ENCODE measurements around the gene APOOL. TPM values are rescaled to one million over a fixed set of nuclear protein-coding genes. Genes with fewer than 3 reads are reported as not detected.

The APOOL gene
- total and polyA plus RNA-seq, 10 of the 15 experiments (the other 5 are each of a cell fraction or from before 2014, with no cell fraction given): 4.4 to 14.7 (median 7.7) TPM

DNA sequence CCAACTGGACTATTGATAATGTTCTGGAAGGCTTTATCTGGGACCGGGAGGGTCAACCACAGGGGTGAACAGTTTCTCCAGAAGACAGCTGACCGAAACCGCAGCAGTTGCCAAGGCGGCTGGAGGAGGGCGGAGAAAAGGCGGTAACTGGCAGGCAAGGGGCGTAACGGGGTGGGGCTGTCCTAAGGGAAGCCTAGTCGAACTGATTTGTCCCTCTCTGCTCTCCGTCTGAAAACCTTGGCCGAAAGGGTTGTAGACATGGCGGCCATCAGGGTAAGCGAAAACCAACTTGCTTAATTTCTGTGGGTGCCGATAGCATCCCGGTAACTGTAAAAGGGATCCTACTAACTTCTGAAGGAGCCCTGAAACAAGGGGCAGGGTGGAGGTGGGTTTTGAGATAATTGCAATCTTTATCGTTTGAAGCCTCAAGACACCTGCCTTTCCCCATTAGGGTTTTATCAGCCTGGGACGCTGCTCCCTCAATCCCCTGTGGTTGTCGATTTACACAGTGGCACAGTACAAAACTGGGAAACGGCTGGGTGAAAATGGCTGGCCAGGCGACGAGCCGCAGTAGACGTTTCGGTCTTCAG is at the start of gene APOOL (continued):
- TF ChIP-seq, protein P1, sequence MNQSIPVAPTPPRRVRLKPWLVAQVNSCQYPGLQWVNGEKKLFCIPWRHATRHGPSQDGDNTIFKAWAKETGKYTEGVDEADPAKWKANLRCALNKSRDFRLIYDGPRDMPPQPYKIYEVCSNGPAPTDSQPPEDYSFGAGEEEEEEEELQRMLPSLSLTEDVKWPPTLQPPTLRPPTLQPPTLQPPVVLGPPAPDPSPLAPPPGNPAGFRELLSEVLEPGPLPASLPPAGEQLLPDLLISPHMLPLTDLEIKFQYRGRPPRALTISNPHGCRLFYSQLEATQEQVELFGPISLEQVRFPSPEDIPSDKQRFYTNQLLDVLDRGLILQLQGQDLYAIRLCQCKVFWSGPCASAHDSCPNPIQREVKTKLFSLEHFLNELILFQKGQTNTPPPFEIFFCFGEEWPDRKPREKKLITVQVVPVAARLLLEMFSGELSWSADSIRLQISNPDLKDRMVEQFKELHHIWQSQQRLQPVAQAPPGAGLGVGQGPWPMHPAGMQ (IDR thresholded peaks at IDR 0.05; ENCODE audit: borderline replicate concordance): no peak
- no peak for TF ChIP-seq MYC (IDR thresholded peaks at IDR 0.05; ENCODE audit: insufficient read depth, insufficient read length, insufficient replicate concordance, low read length, severe bottlenecking)
- no peak for TF ChIP-seq CHD4 (IDR thresholded peaks at IDR 0.05)
- no peak for TF ChIP-seq SRF (IDR thresholded peaks at IDR 0.05; ENCODE audit: low read depth in 2 of 2, low read length in 2 of 2)
- no peak for TF ChIP-seq ASH2L (IDR thresholded peaks at IDR 0.05; ENCODE audit: borderline replicate concordance, low read depth)
- TF ChIP-seq BACH1 (IDR thresholded peaks at IDR 0.05; ENCODE audit: borderline replicate concordance): no peak
- TF ChIP-seq POU2F2 (IDR thresholded peaks at IDR 0.05; ENCODE audit: borderline replicate concordance, low read depth, low read length): 0 out of 3 replicates have a peak, but pooled peaks have one; percentile 31
- TF ChIP-seq MEF2B (IDR thresholded peaks at IDR 0.05; ENCODE audit: partially characterized antibody, poor library complexity, severe bottlenecking): peak; percentile 10
- TF ChIP-seq ZNF207 (IDR thresholded peaks at IDR 0.05; ENCODE audit: borderline replicate concordance): no peak
- peak; percentile 42; the same call in 1 of the 2 replicates for TF ChIP-seq IKZF1 (conservative IDR thresholded peaks at IDR 0.05)
- TF ChIP-seq, protein P2, sequence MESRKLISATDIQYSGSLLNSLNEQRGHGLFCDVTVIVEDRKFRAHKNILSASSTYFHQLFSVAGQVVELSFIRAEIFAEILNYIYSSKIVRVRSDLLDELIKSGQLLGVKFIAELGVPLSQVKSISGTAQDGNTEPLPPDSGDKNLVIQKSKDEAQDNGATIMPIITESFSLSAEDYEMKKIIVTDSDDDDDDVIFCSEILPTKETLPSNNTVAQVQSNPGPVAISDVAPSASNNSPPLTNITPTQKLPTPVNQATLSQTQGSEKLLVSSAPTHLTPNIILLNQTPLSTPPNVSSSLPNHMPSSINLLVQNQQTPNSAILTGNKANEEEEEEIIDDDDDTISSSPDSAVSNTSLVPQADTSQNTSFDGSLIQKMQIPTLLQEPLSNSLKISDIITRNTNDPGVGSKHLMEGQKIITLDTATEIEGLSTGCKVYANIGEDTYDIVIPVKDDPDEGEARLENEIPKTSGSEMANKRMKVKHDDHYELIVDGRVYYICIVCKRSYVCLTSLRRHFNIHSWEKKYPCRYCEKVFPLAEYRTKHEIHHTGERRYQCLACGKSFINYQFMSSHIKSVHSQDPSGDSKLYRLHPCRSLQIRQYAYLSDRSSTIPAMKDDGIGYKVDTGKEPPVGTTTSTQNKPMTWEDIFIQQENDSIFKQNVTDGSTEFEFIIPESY (IDR thresholded peaks at IDR 0.05): no peak
- peak; percentile 64; the same call in 1 of the 2 replicates for TF ChIP-seq POLR2AphosphoS5 (IDR thresholded peaks at IDR 0.05; ENCODE audit: low read length)
- no peak for TF ChIP-seq SUZ12 (IDR thresholded peaks at IDR 0.05; ENCODE audit: unreplicated experiment)
- TF ChIP-seq BHLHE40 (IDR thresholded peaks at IDR 0.05; ENCODE audit: borderline replicate concordance in 1 of 2, low read depth in 2 of 2, low read length in 1 of 2): 0 out of 4 replicates have a peak, but pooled peaks of 1 of the 2 experiments have one; percentile 7
- TF ChIP-seq MTA2 (IDR thresholded peaks at IDR 0.05; ENCODE audit: low read depth): no peak
- TF ChIP-seq ZNF24 (IDR thresholded peaks at IDR 0.05): no peak
- TF ChIP-seq TCF3 (IDR thresholded peaks at IDR 0.05; ENCODE audit: borderline replicate concordance, insufficient read depth, low read depth, low read length): no peak
- TF ChIP-seq, protein P3, sequence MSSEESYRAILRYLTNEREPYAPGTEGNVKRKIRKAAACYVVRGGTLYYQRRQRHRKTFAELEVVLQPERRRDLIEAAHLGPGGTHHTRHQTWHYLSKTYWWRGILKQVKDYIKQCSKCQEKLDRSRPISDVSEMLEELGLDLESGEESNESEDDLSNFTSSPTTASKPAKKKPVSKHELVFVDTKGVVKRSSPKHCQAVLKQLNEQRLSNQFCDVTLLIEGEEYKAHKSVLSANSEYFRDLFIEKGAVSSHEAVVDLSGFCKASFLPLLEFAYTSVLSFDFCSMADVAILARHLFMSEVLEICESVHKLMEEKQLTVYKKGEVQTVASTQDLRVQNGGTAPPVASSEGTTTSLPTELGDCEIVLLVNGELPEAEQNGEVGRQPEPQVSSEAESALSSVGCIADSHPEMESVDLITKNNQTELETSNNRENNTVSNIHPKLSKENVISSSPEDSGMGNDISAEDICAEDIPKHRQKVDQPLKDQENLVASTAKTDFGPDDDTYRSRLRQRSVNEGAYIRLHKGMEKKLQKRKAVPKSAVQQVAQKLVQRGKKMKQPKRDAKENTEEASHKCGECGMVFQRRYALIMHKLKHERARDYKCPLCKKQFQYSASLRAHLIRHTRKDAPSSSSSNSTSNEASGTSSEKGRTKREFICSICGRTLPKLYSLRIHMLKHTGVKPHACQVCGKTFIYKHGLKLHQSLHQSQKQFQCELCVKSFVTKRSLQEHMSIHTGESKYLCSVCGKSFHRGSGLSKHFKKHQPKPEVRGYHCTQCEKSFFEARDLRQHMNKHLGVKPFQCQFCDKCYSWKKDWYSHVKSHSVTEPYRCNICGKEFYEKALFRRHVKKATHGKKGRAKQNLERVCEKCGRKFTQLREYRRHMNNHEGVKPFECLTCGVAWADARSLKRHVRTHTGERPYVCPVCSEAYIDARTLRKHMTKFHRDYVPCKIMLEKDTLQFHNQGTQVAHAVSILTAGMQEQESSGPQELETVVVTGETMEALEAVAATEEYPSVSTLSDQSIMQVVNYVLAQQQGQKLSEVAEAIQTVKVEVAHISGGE (CRISPR knock-in tag; IDR thresholded peaks at IDR 0.05): no peak
- no peak for TF ChIP-seq DPF2 (IDR thresholded peaks at IDR 0.05)
- no peak for TF ChIP-seq IRF4 (IDR thresholded peaks at IDR 0.05; ENCODE audit: low read depth, low read length)
- TF ChIP-seq STAT3 (IDR thresholded peaks at IDR 0.05; ENCODE audit: low read depth, low read length): no peak
- TF ChIP-seq HCFC1 (IDR thresholded peaks at IDR 0.05; ENCODE audit: low read length): peak; percentile 27; the same call in 1 of the 2 replicates
- no peak for TF ChIP-seq MYB (IDR thresholded peaks at IDR 0.05; ENCODE audit: borderline replicate concordance, low read depth, low read length)
